ENCODE measurements around the gene MED15. TPM values are rescaled to one million over a fixed set of nuclear protein-coding genes. Genes with fewer than 3 reads are reported as not detected.

MED15 gene
- polyA plus RNA-seq, 3 donors from 2014 or later: 12.1 to 91.3 (median 23.0) TPM

DNA sequence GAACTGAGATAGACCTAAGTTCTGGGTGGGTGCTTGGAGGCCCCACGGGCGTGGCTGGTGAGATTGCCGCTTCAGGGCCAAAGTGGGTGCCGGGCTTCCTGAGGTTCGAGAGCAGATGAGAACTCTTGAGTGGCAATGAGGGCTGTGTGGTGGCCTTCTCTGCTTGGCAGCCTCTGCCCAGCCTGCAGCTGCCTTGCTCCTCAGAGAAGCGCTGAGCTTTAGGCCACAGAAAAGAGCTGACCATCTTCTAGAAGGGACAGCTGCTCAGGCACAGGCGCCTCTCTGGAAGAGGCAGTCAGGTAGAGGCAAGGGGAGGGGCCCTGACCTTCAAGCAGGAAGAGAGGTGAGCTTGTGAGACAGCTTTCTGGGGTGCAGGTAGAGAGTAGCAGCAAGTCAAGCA lies 72.8 kb downstream of the MED15 start:
- Mint-ChIP-seq H3K4me1 (peaks cover 64 to 68% of the 10 kb centered on the region in 2 donors), H3K27ac (peak overlapping the region; percentile 91 to 96 (median 93)), H3K27me3 (ENCODE audit: low read depth in 3 of 3) (peaks cover 1 to 7% (median 6%) of the 10 kb centered on the region in 3 donors), H3K4me3 (peak overlapping the region; percentile 66 to 82 (median 77)), H3K36me3 (peaks cover 9 to 26% (median 20%) of the 10 kb centered on the region in 3 donors), H3K9me3 (no peaks in the 10 kb centered on the region)
- no peak for DNase-seq

DNA sequence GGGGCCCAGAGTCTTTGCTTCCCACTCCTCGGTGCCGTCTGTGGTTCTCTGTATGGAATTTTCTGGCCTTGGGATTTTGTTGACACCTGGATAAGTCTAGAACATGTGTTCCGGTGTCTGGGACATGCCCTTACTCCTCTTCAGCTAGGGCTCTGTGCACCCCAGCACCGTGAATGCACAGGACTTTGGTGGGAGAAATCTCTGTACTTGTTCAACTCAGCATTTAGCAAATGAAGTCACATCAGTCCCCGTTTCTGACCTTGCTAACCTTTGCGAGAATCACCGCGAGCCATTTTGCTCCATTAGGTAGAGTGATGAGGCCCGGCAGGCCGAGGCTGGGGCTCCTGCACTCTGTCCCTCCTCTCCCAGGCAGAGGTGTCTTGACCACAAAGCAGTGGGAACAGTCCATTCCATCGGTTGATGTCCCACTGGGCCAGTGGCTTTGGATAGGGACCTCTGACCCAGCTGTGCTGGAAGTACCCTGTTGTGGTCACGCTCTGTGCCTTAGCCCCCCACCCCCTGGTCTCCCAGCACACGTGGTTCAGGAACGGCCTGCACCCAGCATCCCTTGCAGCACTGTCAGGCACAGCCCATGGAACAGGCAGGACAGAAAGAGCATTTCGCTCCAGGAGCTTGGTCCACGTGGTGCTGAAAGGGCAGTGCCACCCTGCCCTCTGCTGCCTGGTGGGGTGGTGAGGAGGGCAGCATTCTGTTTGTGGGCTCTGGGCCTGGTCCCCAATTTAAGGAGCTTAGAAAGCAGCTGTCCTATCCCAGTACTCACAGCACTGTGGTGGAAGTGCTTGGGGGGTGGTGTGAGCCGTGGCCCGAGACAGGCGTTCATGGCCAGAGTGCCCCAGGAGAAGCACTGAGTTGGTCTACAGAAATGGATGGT lies 73.4 kb downstream of the MED15 start:
- no peaks in the 10 kb centered on the region for H3K9me3 Mint-ChIP-seq
- H3K27ac Mint-ChIP-seq: peak overlapping the region; percentile 91 to 96 (median 93)
- peaks cover 7 to 21% (median 17%) of the 10 kb centered on the region in 3 donors for H3K36me3 Mint-ChIP-seq
- H3K4me1 Mint-ChIP-seq: peaks cover 61 to 62% of the 10 kb centered on the region in 2 donors
- H3K4me3 Mint-ChIP-seq: peak overlapping the region; percentile 66 to 82 (median 77)
- H3K27me3 Mint-ChIP-seq (ENCODE audit: low read depth in 3 of 3): peaks cover 4 to 8% (median 7%) of the 10 kb centered on the region in 3 donors
- no peak for DNase-seq

DNA sequence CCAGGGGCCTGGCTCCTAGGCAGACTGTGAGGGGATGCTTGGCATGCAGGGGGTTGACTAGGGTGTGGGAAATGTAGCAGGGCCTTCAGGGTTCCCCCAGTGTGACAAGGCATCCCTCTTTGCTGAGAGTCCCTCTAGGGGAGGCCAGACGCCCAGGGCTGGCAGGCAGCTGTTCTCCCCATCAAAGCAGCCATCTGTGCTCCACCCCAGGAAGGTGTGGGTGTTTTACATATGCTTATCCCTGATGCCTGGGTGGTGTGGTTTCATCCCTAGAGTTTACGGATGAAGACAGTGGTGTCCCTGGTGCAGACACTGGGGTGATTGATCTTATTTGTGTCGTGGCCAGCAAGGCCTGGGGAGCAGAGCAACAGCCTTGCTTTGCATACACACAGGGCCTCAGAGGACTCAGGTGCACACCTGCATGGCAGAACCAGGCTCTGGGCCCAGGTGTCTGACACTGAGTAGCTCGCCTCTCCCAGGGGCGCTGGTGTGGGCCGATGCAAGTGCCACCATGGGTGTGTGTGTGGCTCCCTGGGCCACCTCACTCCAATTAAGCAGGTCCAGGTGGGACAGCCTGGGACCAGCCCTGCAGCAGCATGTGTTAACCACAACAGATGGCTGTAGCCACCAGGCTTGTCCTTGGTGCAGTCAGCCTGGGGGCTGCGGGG lies 74.2 kb downstream of the MED15 start:
- H3K4me3 Mint-ChIP-seq: peak overlapping the region in 4 of 5 donors; percentile 18 to 27 (median 20)
- DNase-seq: no peak
- no peaks in the 10 kb centered on the region for H3K9me3 Mint-ChIP-seq
- H3K36me3 Mint-ChIP-seq: peaks cover 5 to 22% (median 15%) of the 10 kb centered on the region in 3 donors
- peak overlapping the region in 5 of 6 donors; percentile 70 to 96 (median 77) for H3K27ac Mint-ChIP-seq
- H3K27me3 Mint-ChIP-seq (ENCODE audit: low read depth in 3 of 3): peaks cover 4 to 8% (median 7%) of the 10 kb centered on the region in 3 donors
- H3K4me1 Mint-ChIP-seq: peaks cover 53 to 54% of the 10 kb centered on the region in 2 donors

GRCh38 chr22:20582171-20582511 lies 74.7 kb downstream of the MED15 start:
- peaks cover 8 to 25% (median 16%) of the 10 kb centered on the region in 3 donors for H3K36me3 Mint-ChIP-seq
- no peak for DNase-seq
- H3K27ac Mint-ChIP-seq: peak overlapping the region in 2 of 6 donors; percentile 55 to 95
- H3K9me3 Mint-ChIP-seq: no peaks in the 10 kb centered on the region
- no peak overlapping the region for H3K4me3 Mint-ChIP-seq
- peaks cover 4 to 8% (median 7%) of the 10 kb centered on the region in 3 donors for H3K27me3 Mint-ChIP-seq (ENCODE audit: low read depth in 3 of 3)
- peaks cover 48 to 49% of the 10 kb centered on the region in 2 donors for H3K4me1 Mint-ChIP-seq

GRCh38 chr22:20582520-20583361 lies 75.3 kb downstream of the MED15 start:
- peaks cover 3 to 20% (median 12%) of the 10 kb centered on the region in 3 donors for H3K36me3 Mint-ChIP-seq
- H3K27ac Mint-ChIP-seq: peak overlapping the region in 2 of 6 donors; percentile 12 to 61
- no peak overlapping the region for H3K4me3 Mint-ChIP-seq
- H3K27me3 Mint-ChIP-seq (ENCODE audit: low read depth in 3 of 3): peaks cover 4 to 8% (median 7%) of the 10 kb centered on the region in 3 donors
- no peaks in the 10 kb centered on the region for H3K9me3 Mint-ChIP-seq
- H3K4me1 Mint-ChIP-seq: peaks cover 42 to 43% of the 10 kb centered on the region in 2 donors
- no peak for DNase-seq

- H3K9me3 Mint-ChIP-seq: no peaks in the 10 kb centered on the region
- no peak for DNase-seq
- no peak overlapping the region for H3K4me3 Mint-ChIP-seq
- peaks cover 35 to 37% of the 10 kb centered on the region in 2 donors for H3K4me1 Mint-ChIP-seq
- H3K27ac Mint-ChIP-seq: peak overlapping the region in 5 of 6 donors; percentile 40 to 75 (median 57)
- H3K36me3 Mint-ChIP-seq: peaks cover 3 to 19% (median 11%) of the 10 kb centered on the region in 3 donors
- H3K27me3 Mint-ChIP-seq (ENCODE audit: low read depth in 3 of 3): peaks cover 4 to 12% (median 5%) of the 10 kb centered on the region in 3 donors
Observed at GRCh38 chr22:20583471-20583922, 76.1 kb downstream of the MED15 start.

- peaks cover 27 to 29% of the 10 kb centered on the region in 2 donors for H3K4me1 Mint-ChIP-seq
- peaks cover 3 to 16% (median 11%) of the 10 kb centered on the region in 3 donors for H3K36me3 Mint-ChIP-seq
- H3K27me3 Mint-ChIP-seq (ENCODE audit: low read depth in 3 of 3): peaks cover 4 to 12% (median 4%) of the 10 kb centered on the region in 3 donors
- DNase-seq: no peak
- H3K4me3 Mint-ChIP-seq: no peak overlapping the region
- H3K9me3 Mint-ChIP-seq: no peaks in the 10 kb centered on the region
- H3K27ac Mint-ChIP-seq: peak overlapping the region; percentile 49 to 75 (median 55)
Observed at GRCh38 chr22:20584029-20584871, 76.8 kb downstream of the MED15 start.

- no peak for DNase-seq
- peaks cover 3 to 16% (median 6%) of the 10 kb centered on the region in 3 donors for H3K36me3 Mint-ChIP-seq
- H3K4me3 Mint-ChIP-seq: no peak overlapping the region
- no peaks in the 10 kb centered on the region for H3K9me3 Mint-ChIP-seq
- H3K27me3 Mint-ChIP-seq (ENCODE audit: low read depth in 3 of 3): peaks cover 3 to 12% (median 4%) of the 10 kb centered on the region in 3 donors
- H3K4me1 Mint-ChIP-seq: peaks cover 19 to 21% of the 10 kb centered on the region in 2 donors
- H3K27ac Mint-ChIP-seq: peak overlapping the region in 1 of 6 donors; percentile 68
Observed at GRCh38 chr22:20584872-20585638, 77.6 kb downstream of the MED15 start.

- peaks cover 3 to 13% (median 3%) of the 10 kb centered on the region in 3 donors for H3K36me3 Mint-ChIP-seq
- H3K9me3 Mint-ChIP-seq: no peaks in the 10 kb centered on the region
- H3K27me3 Mint-ChIP-seq (ENCODE audit: low read depth in 3 of 3): peaks cover 2 to 12% (median 4%) of the 10 kb centered on the region in 3 donors
- H3K27ac Mint-ChIP-seq: peak overlapping the region in 1 of 6 donors; percentile 68
- no peak for DNase-seq
- H3K4me1 Mint-ChIP-seq: peaks cover 12 to 13% of the 10 kb centered on the region in 2 donors
- no peak overlapping the region for H3K4me3 Mint-ChIP-seq
Observed at GRCh38 chr22:20585639-20586402, 78.4 kb downstream of the MED15 start.

GRCh38 chr22:20586403-20586745 lies 79.0 kb downstream of the MED15 start:
- peaks cover 6 to 9% of the 10 kb centered on the region in 2 donors for H3K4me1 Mint-ChIP-seq
- peak overlapping the region in 1 of 6 donors; percentile 17 for H3K27ac Mint-ChIP-seq
- H3K9me3 Mint-ChIP-seq: no peaks in the 10 kb centered on the region
- H3K4me3 Mint-ChIP-seq: no peak overlapping the region
- no peak for DNase-seq
- H3K36me3 Mint-ChIP-seq: peaks cover 3 to 13% (median 3%) of the 10 kb centered on the region in 3 donors
- peaks cover 2 to 12% (median 6%) of the 10 kb centered on the region in 3 donors for H3K27me3 Mint-ChIP-seq (ENCODE audit: low read depth in 3 of 3)

DNA sequence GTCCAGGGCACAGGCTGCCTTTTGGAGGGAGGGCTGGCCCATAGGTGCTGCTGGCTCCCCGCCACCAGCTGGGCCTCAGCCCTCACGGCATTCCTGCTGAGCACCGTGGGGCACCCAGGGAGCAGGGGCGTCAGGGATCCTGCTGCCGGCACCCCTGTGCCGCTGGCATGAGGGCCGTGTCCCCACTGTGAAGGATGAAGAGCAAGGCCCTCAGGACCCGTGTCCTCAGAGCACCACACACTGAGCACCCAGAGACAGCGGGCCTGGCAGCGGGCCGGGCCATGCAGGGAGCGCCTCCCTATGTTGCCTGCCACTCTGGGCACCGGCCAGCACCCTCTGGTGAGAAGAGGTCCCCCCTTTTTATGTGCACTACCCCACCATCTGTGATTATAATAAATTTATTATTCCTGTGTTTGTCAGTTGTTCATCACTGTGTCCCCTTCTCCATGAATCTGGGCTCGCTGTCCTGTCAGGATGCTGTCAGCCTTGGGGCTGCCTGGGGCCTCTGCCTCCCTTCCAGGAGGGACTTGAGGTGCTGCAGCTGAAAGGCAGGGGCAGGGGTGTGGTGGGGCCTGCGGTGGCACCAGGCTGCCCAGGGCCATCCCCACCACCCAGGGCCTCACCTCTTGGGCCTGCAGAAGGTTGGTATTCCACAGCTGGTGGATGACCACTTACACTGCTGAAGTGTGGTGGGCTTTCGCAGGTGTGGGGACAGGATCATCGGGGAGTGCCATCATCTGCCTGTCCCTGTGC lies 80.0 kb downstream of the MED15 start:
- H3K27me3 Mint-ChIP-seq (ENCODE audit: low read depth in 3 of 3): peaks cover 0 to 9% (median 6%) of the 10 kb centered on the region in 3 donors
- no peaks in the 10 kb centered on the region for H3K9me3 Mint-ChIP-seq
- H3K4me1 Mint-ChIP-seq: peaks cover 0 to 3% of the 10 kb centered on the region in 2 donors
- DNase-seq: no peak
- H3K4me3 Mint-ChIP-seq: no peak overlapping the region
- peaks cover 3 to 13% (median 3%) of the 10 kb centered on the region in 3 donors for H3K36me3 Mint-ChIP-seq
- peak overlapping the region in 1 of 6 donors; percentile 83 for H3K27ac Mint-ChIP-seq

All from immature natural killer cell (primary cell).